Measurements from ENCODE around the gene APRT.

APRT gene, protein sequence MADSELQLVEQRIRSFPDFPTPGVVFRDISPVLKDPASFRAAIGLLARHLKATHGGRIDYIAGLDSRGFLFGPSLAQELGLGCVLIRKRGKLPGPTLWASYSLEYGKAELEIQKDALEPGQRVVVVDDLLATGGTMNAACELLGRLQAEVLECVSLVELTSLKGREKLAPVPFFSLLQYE

DNA sequence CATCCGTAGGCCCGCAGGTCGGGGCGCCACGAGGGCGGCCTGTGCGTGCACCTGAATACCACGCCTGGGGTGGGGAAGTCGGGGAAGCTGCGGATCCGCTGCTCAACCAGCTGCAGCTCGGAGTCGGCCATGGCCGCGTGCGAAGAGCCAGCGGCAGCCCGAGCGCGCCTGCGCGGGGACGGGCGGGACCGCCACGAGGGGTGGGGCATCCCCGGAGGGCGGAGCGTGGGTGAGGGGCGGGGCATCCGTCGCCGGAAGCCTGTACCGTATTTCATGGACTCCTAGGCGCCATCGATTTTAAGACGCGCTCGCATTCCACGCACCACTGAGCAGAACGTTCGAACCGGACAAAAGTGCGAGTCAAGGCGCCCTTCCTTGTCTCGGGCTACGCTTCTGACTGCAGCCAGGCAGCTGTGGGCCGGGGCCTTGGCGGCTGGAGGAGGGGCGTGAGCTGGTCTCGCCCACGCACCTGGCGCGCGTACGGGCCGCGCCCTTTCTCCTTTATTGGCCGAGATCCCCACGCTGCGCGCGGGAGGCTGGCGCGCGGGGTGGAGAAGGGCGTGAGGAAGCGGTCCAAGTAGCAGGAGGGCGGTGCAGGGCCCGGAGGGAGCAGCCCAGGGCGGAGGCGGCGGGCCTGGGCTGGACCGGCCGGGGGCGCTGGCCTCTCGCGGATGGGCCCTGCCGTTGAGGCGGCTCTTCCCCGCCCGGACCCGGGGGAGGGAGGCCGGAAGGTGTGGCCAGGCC, at the start of gene APRT:
Gene APRT, minus strand, starts transcription at position 160 of the 744 bp plus-strand sequence. Its CDS starts 29 bp downstream, at position 131.
- peak; percentile 99 for DNase-seq

DNA sequence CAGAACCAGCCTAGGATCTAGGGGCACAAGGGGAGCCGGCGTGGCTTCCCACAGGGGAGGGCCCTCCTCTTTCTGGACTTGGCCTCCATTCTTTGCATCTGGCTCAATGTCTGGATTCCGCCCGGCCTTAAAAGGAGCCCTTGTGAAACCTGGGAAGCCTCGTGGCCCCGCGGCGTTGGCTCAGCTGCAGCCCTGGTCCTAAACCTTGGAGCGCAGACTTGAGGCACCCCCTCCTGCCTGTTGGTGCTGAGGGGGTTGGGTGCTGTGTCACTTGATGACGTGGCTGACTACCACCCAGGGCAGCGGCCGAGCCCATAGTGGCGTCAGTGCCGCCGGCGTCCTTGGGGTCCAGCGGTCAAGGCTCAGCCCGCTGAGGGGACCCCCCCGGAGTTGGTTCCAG, 49.6 kb upstream of the APRT start:
- DNase-seq: no peak

DNA sequence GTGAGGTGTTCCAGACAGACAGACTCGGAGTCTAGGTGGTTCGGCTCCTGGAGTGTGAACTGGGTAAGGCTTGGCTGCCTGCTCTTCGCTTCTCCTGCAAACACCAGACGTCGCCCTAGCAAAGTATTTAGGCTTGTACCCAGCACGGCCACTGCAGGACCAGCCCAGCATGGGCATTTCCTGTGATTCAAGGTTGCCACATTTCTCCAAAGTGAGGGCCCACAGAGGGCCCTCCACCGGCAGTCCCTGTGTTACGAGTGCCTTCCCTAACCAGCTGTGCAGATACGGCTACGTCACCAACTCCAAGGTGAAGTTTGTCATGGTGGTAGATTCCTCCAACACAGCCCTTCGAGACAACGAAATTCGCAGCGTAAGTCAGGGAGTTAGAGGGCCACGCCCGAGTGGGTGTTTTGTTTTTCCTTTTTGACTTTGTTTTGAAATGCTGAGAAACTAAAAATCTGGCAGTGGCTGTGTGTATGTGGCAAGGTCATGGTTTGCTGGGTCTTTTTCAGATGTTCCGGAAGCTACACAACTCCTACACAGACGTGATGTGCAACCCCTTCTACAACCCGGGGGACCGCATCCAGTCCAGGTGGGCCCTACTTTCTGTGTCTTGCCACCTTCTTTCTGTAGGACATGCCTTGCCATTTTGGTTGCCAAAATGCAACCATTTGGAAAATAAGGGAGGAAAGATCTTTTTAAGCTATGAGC, 47.8 kb upstream of the APRT start:
- DNase-seq: no peak

DNA sequence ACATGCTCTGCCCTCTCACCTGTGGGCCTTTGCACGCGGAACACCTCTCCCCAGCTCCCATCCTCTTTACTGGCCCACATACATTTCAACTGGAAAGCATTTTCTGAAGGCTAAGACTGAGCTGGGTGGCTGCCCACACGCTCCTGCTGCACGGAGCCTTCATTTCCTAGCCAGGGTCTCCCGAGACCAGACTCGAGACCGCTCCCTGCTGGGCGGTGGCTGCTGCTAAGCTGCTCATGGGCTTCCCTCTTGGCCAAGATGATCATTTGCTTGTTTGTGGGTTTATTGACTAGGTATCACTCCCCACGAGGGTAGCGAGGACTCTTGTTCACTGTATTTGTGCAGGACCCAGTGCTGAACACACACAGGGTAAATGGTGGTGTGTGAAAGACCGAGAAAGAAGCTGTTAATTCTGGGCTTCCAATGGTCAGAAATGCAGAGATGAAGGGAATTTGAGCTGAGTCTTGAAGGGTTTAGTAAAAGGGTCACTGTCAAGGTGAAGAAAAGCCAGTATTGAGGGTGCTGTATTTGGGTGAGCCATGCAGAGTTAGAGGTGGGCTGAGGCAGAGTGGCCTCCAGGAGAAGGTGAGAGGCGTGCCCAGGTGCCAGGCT, 46.1 kb upstream of the APRT start:
- DNase-seq: peak; percentile 72

DNA sequence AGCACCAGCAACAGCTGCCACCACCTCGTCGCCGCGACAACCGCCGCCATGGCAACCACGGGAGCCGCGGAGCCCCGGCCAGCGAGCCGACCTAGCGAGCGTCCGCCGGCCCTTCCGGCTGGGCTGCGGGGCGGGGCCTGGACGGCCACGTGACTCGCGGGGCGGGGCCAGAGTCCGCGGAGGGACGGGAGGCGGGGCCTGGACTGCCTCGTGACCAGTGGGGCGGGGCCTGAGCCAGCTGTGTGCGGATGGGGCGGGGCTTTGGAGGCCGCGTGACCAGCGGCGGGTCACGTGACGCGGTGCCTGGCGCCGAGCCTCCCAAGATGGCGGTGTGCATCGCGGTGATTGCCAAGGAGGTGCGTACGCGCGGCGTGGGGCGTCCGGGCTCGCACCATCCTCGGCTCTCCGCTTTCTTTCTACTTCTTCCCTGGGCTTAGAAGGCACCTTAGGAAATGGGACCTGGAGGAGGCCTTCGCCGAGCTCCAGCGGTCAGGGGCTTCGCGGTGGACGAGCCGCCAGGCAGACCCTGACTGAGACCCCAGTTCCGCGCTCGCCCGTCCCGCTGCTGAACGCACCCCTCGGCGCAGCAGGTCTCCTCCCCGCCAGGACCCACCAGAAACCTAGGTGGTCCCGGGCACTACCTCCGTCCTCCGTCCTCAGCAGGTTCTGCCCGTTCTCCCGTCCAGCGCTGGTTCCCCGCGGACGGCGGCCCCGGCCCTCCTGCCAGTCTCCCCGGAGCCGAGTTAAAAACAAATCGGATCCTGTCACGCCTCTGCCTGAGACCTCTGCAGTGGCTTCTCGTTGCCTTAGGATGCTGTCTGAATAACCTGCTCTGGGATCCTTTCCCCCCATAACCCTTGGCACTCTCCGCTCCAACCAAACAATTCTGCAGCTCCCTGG, 45.4 kb upstream of the APRT start, which contains the start of the genes GALNS and TRAPPC2L:
Gene GALNS, minus strand, starts transcription at position 120 of the 900 bp plus-strand sequence. Its CDS starts 70 bp downstream, at position 50.
Gene TRAPPC2L, plus strand, starts transcription at position 300 of the 900 bp plus-strand sequence. Its CDS starts 24 bp downstream, at position 324.
- DNase-seq: peak; percentile 99

DNA sequence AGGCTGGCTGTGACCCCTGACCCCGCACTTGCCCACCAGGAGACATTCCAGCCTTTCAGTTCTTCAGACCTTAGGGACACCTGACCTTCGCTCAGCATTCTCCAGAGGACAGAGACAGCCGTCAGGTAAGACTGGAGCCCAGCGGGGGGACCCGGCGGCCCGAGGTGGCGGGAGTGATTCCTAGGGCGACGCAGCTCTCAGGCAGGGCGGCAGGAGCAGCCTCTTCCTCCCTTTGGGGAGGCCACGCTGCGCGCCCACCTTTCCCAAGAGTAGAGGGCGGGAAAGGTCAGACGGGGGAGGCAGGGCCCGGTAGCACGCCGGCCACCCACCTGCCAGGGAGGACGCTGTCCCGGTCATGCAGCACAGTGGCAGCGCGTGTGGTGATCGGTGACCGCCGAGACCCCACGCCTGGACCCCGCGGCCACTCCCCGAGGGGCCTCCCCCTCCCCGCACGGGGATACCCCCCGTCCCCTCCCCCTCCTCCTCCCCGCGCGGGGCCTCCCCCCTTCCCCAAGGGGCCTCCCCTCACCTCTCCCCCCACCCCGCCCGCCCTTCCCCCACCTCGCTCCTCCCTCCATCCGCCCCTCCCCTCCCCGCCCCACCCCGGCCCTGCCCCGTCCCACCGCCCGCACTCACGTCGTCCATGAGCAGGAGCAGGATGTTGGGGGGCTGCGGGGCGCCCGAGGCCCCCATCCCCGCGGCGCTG, 44.5 kb upstream of the APRT start:
- no peak for DNase-seq

DNA sequence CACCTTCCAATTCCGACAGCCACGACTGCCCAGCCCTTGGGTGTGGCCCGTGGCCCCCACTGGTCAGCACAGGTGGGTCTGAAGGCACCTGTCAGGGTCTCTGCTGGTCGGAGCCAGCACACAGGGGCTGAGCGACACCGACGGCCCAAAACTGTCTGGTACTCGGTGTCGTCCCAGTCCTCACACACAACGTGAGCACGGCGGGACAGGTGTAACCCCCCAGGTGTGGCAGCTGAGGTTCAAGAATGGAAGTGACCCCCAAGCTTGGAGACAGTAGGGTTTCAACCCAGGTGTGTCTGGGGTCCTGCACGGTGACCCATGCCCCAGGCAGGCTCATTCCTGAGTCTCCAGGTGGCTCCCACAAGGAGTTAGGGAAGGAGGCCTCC, 44.0 kb upstream of the APRT start:
- DNase-seq: no peak

DNA sequence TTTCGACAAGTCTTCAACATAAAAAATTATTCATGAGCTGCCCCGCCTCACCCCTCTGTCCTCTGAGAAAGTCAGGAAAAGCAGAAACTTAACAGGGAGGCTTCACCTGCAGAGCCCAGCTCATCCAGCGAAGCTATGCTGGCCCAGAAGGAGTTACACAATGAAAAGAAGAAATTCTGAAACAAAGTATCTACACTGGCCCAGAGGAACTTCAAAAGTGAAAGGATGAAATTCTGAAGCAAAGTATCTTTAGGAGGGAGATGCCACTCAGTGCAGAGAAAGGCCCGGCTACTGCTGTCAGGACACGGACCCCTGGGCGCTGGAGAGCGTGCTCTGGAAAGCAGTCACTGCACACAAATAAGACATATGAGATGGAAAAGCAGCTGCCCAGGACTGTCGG, 43.4 kb upstream of the APRT start:
- no peak for DNase-seq

DNA sequence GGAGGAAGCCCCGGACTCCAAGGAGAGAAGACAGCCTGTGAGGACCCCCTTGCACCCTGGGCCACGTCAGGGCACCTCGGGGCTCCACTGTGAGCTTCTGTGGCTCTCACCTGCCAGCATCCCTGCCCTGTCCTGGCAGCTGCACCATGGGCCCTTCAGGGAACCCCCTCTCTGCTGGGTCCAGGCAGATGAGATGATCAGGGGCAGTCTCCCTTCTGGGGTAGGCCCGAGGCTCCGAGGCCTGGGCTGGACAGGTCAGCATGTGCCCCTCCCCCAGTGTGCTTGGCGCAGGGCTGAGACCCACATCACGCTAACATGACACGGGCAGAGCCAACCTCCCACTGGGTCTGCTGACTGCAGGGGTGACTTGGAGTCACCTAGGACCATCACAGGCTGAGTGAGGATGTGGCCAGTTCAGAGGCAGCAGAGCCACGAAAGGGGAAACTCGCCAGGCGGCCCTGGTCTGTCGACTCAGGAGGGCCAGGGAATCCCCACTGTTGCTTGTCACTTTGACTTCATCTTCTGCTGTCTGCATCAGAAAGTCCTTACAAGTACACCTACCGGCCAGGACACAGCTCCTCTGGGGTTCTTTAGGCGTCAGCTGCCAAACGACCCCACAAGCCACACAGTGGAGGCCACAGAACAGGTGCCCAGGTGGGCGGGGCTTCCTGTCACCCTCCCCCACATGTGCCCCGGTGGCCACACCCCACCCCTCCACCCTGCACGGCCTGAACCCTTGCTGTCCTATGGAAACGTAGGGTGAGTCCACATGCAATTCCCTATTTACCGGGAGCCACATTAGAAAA, 42.8 kb upstream of the APRT start:
- DNase-seq: no peak

DNA sequence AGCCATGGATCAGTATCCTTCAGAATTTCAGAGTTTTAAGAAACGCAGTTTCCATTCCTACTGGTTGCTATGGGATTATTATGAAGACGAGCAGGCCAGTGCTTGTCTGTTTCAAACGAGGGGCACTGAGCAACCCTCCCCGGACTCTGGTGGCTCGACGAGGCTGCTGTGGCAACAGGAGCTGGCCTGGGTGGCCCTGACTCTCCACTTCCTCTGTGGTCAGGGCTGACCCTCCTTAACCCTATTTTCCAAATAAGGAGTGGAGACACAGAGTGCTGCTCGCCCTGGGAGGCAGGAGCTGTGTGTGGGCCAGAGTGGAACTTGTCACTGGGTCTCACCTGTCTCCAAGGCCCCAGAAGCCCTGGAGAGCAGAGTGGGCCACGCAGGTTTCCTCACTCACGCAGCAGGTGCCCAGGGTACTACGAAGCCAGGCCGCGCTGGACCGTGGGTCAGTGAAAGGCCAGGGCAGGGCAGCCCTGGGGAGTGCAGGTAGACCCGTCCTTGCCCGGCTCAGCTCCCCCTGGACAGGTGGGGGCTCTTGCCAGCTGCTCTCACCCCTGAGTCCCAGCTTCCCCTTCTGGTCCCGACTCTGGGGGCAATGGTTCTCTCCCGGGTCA, 41.7 kb upstream of the APRT start:
- DNase-seq: no peak

DNA sequence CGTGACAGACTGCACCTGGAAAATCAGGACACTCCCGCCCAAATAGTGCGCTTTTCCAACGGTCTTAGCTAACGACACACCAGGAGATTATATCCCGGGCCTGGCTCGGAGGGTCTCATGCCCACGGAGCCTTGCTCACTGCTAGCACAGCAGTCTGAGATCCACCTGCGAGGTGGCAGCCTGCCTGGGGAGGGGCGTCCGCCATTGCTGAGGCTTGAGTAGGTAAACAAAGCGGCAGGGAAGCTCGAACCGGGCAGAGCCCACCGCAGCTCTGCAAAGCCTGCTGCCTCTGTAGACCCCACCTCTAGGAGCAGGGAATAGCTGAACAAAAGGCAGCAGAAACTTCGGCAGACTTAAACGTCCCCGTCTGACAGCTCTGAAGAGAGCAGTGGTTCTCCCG, 39.9 kb upstream of the APRT start:
- no peak for DNase-seq

DNA sequence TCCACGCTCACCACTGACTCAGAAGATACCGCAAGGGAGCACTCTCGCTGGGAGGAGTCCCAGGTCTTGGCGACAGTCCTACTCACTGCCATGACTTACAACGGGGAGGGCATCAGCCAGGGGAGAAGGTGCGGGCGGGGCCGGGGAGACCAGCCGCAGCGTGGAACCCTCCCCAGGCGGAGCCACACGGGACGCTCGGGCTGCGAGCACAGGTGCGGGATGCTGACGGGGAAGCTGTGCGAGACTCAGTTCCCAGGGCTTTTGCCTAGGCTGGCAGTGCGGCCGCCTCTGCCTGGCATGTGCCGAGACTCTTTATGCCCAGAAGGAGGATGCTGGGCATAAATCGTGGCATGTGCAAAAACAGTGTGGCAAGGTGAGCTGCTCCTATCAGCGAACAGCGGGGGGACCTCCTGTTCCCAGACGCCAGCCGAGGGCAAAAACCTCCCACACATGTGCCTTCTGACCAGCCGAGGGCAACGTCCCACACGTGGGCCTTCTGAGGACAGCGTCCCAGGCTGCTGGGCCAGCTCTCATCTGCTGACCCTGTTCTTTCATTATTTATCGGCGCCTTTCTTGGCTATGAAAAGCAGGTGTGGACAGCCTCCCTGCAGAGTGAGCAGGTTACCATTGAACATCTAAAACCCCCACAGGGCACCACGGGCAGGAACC, 38.9 kb upstream of the APRT start:
- DNase-seq: no peak

DNA sequence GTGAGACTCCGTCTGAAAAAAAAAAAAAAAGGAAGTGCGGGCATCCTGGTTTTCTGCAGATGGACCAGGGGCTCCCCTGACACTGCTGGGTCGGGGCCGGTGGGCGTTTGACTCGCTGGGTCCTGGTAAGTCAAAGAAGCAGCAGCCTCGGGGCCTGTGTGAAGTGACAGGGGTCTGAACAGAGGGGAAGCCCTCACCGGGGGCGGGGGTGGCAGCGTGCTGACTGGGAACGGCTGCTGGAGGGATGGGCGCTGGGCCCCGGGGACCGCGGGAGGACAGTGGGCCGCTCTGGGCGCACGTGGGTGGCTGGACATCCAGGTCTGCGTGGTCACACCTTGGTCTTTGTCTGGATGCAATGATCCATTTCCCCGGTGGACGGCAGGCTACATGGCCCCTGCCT, 36.8 kb upstream of the APRT start:
- DNase-seq: no peak

DNA sequence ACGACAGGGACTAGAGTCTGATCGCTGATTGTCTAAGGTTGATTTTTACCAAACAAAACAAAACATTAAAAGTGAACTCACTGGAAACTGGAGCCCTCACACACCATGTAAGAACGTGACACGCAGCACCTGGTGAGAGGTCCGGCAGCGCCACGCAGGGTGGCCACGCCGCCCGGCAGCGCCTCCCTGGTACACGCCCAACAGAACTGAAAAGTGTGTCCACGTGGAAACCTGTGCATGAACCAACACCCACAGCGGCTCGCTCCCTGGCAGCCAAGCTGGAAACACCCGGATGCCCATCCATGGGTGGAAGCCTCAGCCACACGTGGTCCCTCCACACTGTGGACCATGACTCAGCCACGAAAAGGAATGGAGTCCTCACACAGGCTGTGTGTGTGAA, 35.9 kb upstream of the APRT start:
- DNase-seq: no peak

DNA sequence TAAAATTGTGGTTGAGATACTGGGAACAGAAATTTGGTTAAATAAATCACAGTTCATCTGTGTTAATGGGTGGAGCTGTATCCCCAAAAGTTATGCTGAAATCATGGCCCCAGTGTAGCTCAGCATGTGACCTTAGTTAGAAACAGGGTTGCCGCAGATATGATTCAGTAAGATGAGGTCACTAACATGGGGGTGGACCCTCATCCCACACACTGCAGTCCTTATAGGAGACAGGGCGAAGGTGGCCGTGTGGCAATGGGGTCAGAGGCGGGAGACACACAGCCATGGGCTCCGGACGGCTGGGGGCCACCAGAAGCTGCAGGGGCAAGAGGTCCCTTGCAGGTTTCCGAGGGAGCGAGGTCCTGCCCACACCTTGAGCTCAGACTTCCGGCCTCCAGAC, 34.4 kb upstream of the APRT start:
- DNase-seq: no peak

DNA sequence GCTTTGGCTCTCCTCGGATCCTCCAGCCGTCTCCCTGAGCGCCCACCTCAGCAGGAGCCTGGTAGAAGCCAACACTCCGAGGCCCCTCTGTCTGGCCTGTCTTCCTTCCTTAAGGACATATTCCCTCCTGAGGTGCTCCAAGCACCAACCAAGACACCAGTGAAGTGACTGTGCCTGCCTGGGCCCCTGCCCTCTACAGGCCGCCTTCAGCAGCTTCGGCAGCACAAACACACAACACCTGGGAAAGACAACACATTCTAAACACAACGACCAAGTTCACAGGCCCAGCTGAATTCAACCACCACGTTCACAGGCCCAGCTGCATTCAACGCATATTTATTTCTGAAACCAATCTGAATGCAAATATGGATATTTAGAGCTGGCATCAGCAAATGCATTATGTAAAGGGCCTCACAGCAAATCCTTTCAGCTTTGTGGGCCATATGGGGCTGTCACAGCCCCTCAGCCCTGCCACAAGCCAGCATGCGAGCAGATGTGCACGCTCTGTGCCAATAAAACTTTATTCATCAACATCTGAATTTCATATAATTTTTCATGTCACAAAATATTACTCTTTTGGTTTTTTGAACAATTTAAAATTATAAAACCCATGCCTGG, 32.8 kb upstream of the APRT start:
- DNase-seq: no peak

DNA sequence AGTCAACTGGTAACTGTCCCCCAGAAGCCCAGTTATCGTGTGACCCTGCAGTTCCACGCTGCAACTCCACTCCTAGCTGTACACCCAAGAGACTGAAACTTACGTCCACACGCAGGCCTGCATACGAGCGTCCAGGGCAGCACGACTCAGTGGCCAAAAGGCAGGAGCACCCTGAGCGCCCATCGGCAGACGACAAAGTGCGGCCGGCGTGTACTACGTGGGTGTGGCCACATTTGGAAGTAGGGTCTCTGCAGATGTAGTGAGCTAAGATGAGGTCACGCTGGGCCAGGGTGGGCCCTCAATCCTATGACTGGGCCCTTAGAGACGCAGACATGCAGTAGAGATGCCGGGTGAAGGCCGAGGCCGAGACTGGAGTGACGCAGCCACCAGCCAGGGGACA, 31.5 kb upstream of the APRT start:
- no peak for DNase-seq

DNA sequence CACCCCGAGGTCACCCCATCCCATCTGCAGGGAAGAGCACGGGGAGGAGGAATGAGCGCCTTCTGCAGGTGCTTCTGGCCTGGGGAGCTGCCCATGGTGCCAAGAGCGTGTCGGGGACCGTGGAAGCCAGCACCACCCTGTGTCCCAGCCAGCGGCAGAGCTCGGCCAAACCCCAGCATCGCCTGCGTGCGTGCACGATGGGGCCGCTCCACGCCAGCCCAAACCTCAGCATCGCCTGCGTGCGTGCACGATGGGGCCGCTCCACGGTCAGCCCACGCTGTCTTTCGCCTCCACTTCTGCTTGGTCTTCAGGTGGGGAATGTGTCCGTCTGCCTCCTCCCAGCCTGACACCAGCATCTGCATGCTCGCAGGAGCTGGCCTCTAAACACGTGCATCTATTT, 31.1 kb upstream of the APRT start:
- no peak for DNase-seq

DNA sequence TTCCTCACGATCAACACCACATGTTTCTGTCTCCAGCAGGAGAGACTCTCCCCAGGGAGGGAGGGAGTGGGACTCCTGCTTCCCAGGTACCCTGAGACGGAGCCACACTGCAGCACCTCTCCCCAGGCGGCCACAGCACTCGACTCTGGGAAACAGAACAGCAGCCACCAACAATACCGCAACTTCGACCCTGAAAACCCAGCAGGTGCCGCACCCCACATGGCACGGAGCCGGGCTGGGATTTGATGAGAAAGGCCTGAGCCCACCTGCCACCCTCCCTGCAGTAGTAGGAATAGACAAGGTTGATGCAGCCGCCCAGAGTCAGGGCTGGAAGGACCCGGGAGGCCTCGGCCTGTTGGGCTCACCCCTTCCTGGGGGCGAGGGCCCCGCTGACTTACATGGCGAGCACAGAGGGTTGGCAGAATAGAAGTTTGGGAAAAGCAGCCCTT, 30.6 kb upstream of the APRT start:
- DNase-seq: no peak

All from right forelimb (tissue), 1 donor.